ENCODE results near the gene PPP6R1.

PPP6R1 gene

GRCh38 chr19:55279770-55280643 is 21.2 kb upstream of the PPP6R1 start, which contains the start of gene HSPBP1:
Gene HSPBP1, minus strand, starts transcription at chr19:55280110. Its CDS starts 502 bp downstream, at chr19:55279608.
- peak; percentile 90 to 93 for DNase-seq (ENCODE audit: low read depth in 2 of 2)

GRCh38 chr19:55279340-55279739 is 20.5 kb upstream of the PPP6R1 start:
- no peak for DNase-seq (ENCODE audit: low read depth in 2 of 2)

- no peak for DNase-seq (ENCODE audit: low read depth in 2 of 2)
These were observed 19.7 kb upstream of the PPP6R1 start for GRCh38 chr19:55278391-55279135.

GRCh38 chr19:55277494-55277893 is 18.7 kb upstream of the PPP6R1 start:
- DNase-seq (ENCODE audit: low read depth in 2 of 2), result no peak

- no peak for DNase-seq (ENCODE audit: low read depth in 2 of 2)
These were observed 18.1 kb upstream of the PPP6R1 start for GRCh38 chr19:55276720-55277430.

GRCh38 chr19:55275851-55276719 is 17.3 kb upstream of the PPP6R1 start:
- DNase-seq (ENCODE audit: low read depth in 2 of 2), result no peak

GRCh38 chr19:55273978-55274707 is 15.3 kb upstream of the PPP6R1 start:
- no peak for DNase-seq (ENCODE audit: low read depth in 2 of 2)

GRCh38 chr19:55272142-55272541 is 13.3 kb upstream of the PPP6R1 start:
- no peak for DNase-seq (ENCODE audit: low read depth in 2 of 2)

GRCh38 chr19:55270172-55270942 is 11.5 kb upstream of the PPP6R1 start:
- no peak for DNase-seq (ENCODE audit: low read depth in 2 of 2)

GRCh38 chr19:55269299-55269698 is 10.5 kb upstream of the PPP6R1 start:
- DNase-seq (ENCODE audit: low read depth in 2 of 2), result no peak

- no peak for DNase-seq (ENCODE audit: low read depth in 2 of 2)
These were observed 8.0 kb upstream of the PPP6R1 start for GRCh38 chr19:55266840-55267239.

GRCh38 chr19:55266404-55266803 is 7.6 kb upstream of the PPP6R1 start:
- no peak for DNase-seq (ENCODE audit: low read depth in 2 of 2)

GRCh38 chr19:55265723-55266386 is 7.0 kb upstream of the PPP6R1 start:
- DNase-seq (ENCODE audit: low read depth in 2 of 2), result no peak

GRCh38 chr19:55265173-55265572 is 6.4 kb upstream of the PPP6R1 start:
- no peak for DNase-seq (ENCODE audit: low read depth in 2 of 2)

- no peak for DNase-seq (ENCODE audit: low read depth in 2 of 2)
These were observed 5.7 kb upstream of the PPP6R1 start for GRCh38 chr19:55264531-55264930.

GRCh38 chr19:55262359-55262758 is 3.5 kb upstream of the PPP6R1 start:
- DNase-seq (ENCODE audit: low read depth in 2 of 2), result no peak

GRCh38 chr19:55261671-55262126 is 2.9 kb upstream of the PPP6R1 start:
- DNase-seq (ENCODE audit: low read depth in 2 of 2), result no peak

GRCh38 chr19:55259540-55260210 is 858 bp upstream of the PPP6R1 start:
- no peak for DNase-seq (ENCODE audit: low read depth in 2 of 2)

- DNase-seq (ENCODE audit: low read depth in 2 of 2), result no peak
These were observed 365 bp downstream of the PPP6R1 start for GRCh38 chr19:55258476-55258827.
